Measurements from ENCODE around the gene CNPY4.

Gene CNPY4

DNA sequence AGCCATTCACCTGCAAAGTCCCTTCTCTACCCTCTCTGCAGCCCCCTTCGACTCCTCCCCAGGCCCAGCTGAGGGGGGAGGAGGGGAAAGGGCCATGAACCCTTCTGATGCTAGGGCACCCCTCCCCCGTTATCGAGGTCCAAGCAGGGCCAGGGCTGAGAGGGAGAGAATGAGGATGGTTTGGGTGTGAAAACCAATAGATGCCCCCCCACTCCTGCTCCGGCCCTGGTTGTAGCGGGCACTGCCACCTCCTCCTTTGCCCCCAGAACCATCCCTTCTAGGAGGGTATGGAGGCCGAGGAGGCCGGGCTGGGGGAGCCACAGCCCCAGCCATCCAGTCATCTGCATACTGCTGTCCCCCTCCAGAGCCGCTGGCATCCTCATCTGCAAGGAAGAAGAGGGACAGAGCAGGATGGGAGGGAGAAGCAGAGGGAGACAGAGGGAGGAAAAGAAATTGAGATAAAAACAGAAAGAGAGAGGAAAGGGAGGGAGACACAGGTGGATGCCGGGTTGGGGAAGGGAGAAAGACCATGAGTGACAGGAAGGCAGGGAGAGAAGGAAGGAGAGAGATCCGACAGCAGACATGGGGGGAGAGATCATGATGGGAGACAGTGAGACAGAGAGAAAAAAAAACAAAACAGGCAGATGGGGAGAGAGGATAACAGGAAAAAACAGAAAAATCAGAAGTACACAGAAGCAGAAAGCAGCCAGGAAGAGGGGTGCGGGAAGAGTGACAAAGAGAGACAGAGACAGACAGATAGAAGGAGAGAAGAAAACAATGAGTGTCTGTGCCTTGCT lies 50.9 kb downstream of the CNPY4 start:
- DNase-seq, result no peak

- no peak for DNase-seq
Measured at GRCh38 chr7:100171087-100171681, 51.8 kb downstream of the CNPY4 start.

- no peak for DNase-seq
Measured at GRCh38 chr7:100171840-100172239, 52.4 kb downstream of the CNPY4 start.

- no peak for DNase-seq
Measured at GRCh38 chr7:100173806-100174495, 54.5 kb downstream of the CNPY4 start.

- DNase-seq, result no peak
Measured at GRCh38 chr7:100174582-100174981, 55.1 kb downstream of the CNPY4 start.
